VCaP (cell line): ENCODE results near the gene AHR.

Experiments used
- H3K27ac ChIP-seq: fragments of 450-650 bp; 2 replicates; pipeline ENCODE4 v1.5.1; 2017
- CTCF ChIP-seq: fragments of 450-650 bp; conservative IDR thresholded peaks from 2 replicates; pipeline ENCODE4 v1.5.1; 2017; ENCODE audit warnings: mild to moderate bottlenecking, moderate library complexity

Gene AHR

GRCh38 chr7:17369691-17370426, 71.4 kb downstream of the AHR start:
- no peak overlapping the region for H3K27ac ChIP-seq

DNA sequence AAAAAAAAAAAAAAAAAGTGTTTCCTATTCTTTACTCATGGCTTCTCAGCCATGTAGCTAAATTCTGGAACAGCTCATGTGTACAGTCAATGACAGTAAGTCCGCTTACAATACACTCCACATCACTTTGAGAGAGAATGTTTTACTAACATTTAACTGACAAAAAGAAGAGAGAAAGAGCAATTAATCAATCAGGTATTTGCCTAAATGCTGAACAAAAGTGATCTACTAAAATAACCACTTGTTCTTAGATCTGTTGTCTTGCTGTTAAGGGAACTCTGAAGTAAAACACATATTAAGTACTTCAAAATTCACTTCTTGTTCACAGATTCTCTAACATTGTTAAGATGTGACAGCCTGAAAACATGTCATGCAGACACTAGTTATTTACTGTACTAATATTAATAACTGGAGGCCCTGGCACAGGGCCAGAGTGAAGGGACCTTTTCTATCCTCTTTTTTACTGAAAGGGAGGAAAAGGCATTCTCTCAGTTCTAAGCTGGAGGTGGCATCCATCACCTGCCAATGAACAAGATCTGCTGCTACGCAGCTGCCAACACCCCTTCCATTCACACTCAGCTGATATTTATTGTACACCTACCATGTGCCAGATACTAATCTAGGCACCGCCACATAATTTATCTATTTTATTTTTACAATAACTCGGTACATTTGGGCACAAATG, 72.6 kb downstream of the AHR start:
- TF ChIP-seq CTCF: no peak
- no peak overlapping the region for H3K27ac ChIP-seq

More at GRCh38 chr7:17369691-17370426, 71.4 kb downstream of the AHR start:
- no peak for TF ChIP-seq CTCF

DNA sequence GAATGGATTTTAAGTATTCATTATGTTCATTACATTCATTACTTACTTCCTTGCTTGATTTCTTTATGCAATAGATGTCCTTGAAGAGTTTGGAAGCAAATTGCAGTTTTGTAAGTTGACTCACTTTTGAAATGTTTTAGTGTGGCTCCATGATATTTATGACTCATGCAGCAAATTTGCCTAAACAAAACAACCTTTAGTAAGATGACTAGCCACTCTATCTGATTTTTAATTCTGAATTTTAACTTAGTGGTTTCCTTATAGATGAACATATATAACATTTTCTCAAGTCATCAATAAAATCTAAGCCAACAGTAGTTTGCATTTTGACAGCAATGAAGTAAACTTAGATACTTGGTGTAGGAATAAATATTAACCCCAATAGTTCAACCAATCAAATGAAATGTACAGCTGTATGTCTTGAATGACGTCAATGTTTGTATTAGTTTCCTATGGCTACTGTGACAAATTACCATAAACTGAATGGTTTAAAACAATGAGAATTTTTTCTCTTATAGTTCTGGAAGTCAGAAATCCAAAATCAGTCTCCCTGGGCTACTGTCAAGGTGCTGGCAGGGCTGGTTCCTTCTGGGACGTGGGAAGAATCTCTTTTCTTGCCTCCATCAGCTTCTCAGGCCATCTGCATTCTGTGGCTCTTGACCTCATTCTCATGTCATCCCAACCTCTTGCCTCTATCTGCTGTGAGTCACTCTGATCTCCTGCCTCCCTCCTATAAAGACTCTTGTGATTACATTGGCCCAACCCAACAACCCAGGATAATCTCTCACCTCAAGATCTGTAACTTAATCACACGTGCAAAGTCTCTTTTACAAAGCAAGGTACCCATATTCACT, 73.4 kb downstream of the AHR start:
- H3K27ac ChIP-seq: no peak overlapping the region
- no peak for TF ChIP-seq CTCF

- no peak for TF ChIP-seq CTCF
These were observed 75.7 kb downstream of the AHR start for GRCh38 chr7:17374157-17374556.

GRCh38 chr7:17374654-17375053, 76.2 kb downstream of the AHR start:
- no peak for TF ChIP-seq CTCF
- no peak overlapping the region for H3K27ac ChIP-seq

More at GRCh38 chr7:17374157-17374556, 75.7 kb downstream of the AHR start:
- no peak overlapping the region for H3K27ac ChIP-seq

DNA sequence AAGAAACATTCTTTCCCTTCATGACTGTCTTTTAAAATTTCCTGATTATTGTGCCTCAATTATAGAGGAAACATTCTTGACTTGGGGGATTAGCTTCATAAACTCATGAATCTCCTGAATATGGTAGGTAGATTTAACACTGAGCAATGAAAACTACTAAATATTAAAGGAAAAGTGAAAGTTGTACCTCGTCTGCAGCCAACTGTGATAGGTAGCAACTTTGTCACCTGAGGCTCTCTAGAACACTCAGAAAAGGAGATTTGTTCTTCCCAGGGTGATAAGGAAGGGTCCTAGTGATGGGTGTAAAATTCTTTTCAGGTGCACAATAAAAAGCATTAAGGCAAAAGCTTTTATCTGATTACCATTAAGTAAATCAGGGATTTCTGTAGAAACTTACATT, 78.1 kb downstream of the AHR start:
- H3K27ac ChIP-seq: no peak overlapping the region
- TF ChIP-seq CTCF: no peak
